Activated B cell treated with CpG ODN at 0.5 μM for 24 hours (primary cell): ENCODE results near the gene ZNF554. TPM values are rescaled to one million over a fixed set of nuclear protein-coding genes. Genes with fewer than 3 reads are reported as not detected.
"Not testable (repeated sequence)": the region's sequence is repeated elsewhere in the genome, so short reads cannot be mapped to it uniquely, and the experiment has no call there.

Experiments used
- ATAC-seq: fragments of 200-7000 bp; cut with Tn5 transposase; one replicate; pipeline ENCODE4 v1.10.0; 2021; ENCODE audit warnings: low read depth, mild to moderate bottlenecking, moderate library complexity
- CTCF ChIA-PET: fragments of 350-600 bp; sonication (Branson Sonifier 250); formaldehyde crosslinking; loops from one replicate; lab custom pipeline; 2021; ENCODE audit warnings: antibody characterized with exemption; lab: Charles Lee
- POLR2A ChIA-PET: fragments of 350-600 bp; sonication (Branson Sonifier 250); formaldehyde crosslinking; loops from one replicate; lab custom pipeline; 2021; ENCODE audit warnings: antibody characterized with exemption; lab: Charles Lee
- DNase-seq: peaks from one replicate; pipeline ENCODE4 v3.0.0; 2022
- H3K27ac Mint-ChIP-seq: one replicate; pipeline ENCODE4 v1.8.0; 2020; ENCODE audit warnings: mixed read lengths
- H3K27me3 Mint-ChIP-seq: one replicate; pipeline ENCODE4 v1.8.0; 2021; ENCODE audit warnings: mixed read lengths
- H3K36me3 Mint-ChIP-seq: one replicate; pipeline ENCODE4 v1.8.0; 2021; ENCODE audit warnings: low read depth, mixed read lengths
- H3K4me1 Mint-ChIP-seq: one replicate; pipeline ENCODE4 v1.8.0; 2021; ENCODE audit warnings: mixed read lengths
- H3K4me3 Mint-ChIP-seq: one replicate; pipeline ENCODE4 v1.8.0; 2020; ENCODE audit warnings: mild to moderate bottlenecking, mixed read lengths
- H3K9me3 Mint-ChIP-seq: one replicate; pipeline ENCODE4 v1.8.0; 2020; ENCODE audit warnings: mixed read lengths
- intact Hi-C: fragments of 100-400 bp; cut with micrococcal nuclease; formaldehyde crosslinking; loops from one replicate; pipeline ENCODE4 v1.15.1; 2024
- total RNA-seq: library from RNA; stranded (reverse); gene quantifications from 2 replicates; pipeline ENCODE4 v1.2.3, GENCODE V29; 2022
- TF ChIP-seq, protein P1 (sequence below): fragments of 200-600 bp; IDR thresholded peaks from one replicate; pipeline ENCODE4 v1.8.0; 2022; ENCODE audit warnings: antibody characterized with exemption, mild to moderate bottlenecking

The ZNF554 gene
- total RNA-seq, 1 donor from 2014 or later, result 3.1 TPM

- no peaks in the 10 kb centered on the region for H3K27me3 Mint-ChIP-seq
- H3K4me1 Mint-ChIP-seq, result peaks cover 8% of the 10 kb centered on the region
- intact Hi-C loops, result no loop called here
- H3K27ac Mint-ChIP-seq, result no peak overlapping the region
- no peak overlapping the region for H3K4me3 Mint-ChIP-seq
- ChIA-PET CTCF (no interaction called here), POLR2A (interaction anchor here (0.6 kb wide), 1 partner anchor 167 kb away, joined by 9 read pairs; no protein-coding TSS in a partner anchor)
- H3K9me3 Mint-ChIP-seq, result no peaks in the 10 kb centered on the region
- TF ChIP-seq, protein P1, sequence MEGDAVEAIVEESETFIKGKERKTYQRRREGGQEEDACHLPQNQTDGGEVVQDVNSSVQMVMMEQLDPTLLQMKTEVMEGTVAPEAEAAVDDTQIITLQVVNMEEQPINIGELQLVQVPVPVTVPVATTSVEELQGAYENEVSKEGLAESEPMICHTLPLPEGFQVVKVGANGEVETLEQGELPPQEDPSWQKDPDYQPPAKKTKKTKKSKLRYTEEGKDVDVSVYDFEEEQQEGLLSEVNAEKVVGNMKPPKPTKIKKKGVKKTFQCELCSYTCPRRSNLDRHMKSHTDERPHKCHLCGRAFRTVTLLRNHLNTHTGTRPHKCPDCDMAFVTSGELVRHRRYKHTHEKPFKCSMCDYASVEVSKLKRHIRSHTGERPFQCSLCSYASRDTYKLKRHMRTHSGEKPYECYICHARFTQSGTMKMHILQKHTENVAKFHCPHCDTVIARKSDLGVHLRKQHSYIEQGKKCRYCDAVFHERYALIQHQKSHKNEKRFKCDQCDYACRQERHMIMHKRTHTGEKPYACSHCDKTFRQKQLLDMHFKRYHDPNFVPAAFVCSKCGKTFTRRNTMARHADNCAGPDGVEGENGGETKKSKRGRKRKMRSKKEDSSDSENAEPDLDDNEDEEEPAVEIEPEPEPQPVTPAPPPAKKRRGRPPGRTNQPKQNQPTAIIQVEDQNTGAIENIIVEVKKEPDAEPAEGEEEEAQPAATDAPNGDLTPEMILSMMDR, result no peak
- H3K36me3 Mint-ChIP-seq, result peaks cover 21% of the 10 kb centered on the region
- no peak for DNase-seq
- ATAC-seq, result no peak
Measured at GRCh38 chr19:2814426-2814825, 5.2 kb upstream of the ZNF554 start.

GRCh38 chr19:2815191-2815614, 4.5 kb upstream of the ZNF554 start:
- H3K4me3 Mint-ChIP-seq, result no peak overlapping the region
- H3K9me3 Mint-ChIP-seq, result no peaks in the 10 kb centered on the region
- H3K27me3 Mint-ChIP-seq, result no peaks in the 10 kb centered on the region
- peaks cover 17% of the 10 kb centered on the region for H3K36me3 Mint-ChIP-seq
- ATAC-seq (no peak), DNase-seq (no peak)
- H3K4me1 Mint-ChIP-seq, result peaks cover 10% of the 10 kb centered on the region
- CTCF ChIA-PET, result no interaction called here
- no peak overlapping the region for H3K27ac Mint-ChIP-seq
- POLR2A ChIA-PET, result no interaction called here
- TF ChIP-seq, protein P1, result no peak
- intact Hi-C loops, result no loop called here

DNA sequence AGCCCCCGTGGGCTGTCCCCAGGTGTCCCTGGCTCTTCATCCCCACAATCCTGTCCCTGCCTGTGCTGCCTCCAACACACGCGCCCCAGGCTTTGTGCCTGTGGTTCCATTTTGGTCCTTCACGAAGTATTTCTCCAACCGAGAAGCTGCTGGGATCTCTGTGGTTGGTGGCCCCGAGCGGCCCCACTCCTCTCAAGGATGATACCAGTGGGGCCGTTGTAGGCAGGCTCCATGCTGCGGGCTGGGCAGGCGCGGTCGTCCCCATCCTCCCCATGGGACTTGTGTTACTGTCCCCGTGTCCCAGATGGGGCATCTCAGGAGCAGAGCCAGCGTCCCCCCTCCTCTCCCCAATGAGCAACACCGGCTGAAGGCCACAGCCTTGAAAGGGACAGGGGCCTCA, 3.7 kb upstream of the ZNF554 start:
- Mint-ChIP-seq H3K27ac (no peak overlapping the region), H3K9me3 (no peaks in the 10 kb centered on the region), H3K36me3 (peaks cover 16% of the 10 kb centered on the region), H3K4me1 (peaks cover 14% of the 10 kb centered on the region), H3K27me3 (no peaks in the 10 kb centered on the region), H3K4me3 (no peak overlapping the region)
- no peak for ATAC-seq
- intact Hi-C loops, result no loop called here
- TF ChIP-seq, protein P1, result no peak
- POLR2A ChIA-PET, result interaction anchor here (0.5 kb wide), 1 partner anchor 23 kb away, joined by 3 read pairs; no protein-coding TSS in a partner anchor
- no peak for DNase-seq
- CTCF ChIA-PET, result no interaction called here

GRCh38 chr19:2816641-2817040, 3.0 kb upstream of the ZNF554 start:
- Mint-ChIP-seq H3K4me1 (peaks cover 14% of the 10 kb centered on the region), H3K27ac (no peak overlapping the region), H3K36me3 (peaks cover 11% of the 10 kb centered on the region), H3K4me3 (no peak overlapping the region), H3K27me3 (no peaks in the 10 kb centered on the region), H3K9me3 (no peaks in the 10 kb centered on the region)
- DNase-seq, result no peak
- intact Hi-C loops, result no loop called here
- ChIA-PET CTCF (no interaction called here), POLR2A (interaction anchor here (0.6 kb wide), 1 partner anchor 334 kb away, joined by 3 read pairs; no protein-coding TSS in a partner anchor)
- TF ChIP-seq, protein P1, result no peak
- no peak for ATAC-seq

GRCh38 chr19:2817237-2817829, 2.3 kb upstream of the ZNF554 start:
- H3K36me3 Mint-ChIP-seq, DNase-seq, H3K4me3 Mint-ChIP-seq, H3K27ac Mint-ChIP-seq, intact Hi-C loops, H3K9me3 Mint-ChIP-seq, H3K27me3 Mint-ChIP-seq, CTCF ChIA-PET, ATAC-seq: not testable (repeated sequence)
- POLR2A ChIA-PET, result interaction anchor here (0.6 kb wide), 1 partner anchor 335 kb away, joined by 3 read pairs; no protein-coding TSS in a partner anchor
- H3K4me1 Mint-ChIP-seq, result peaks cover 14% of the 10 kb centered on the region
